ENCODE results near the gene RNF146. TPM values are rescaled to one million over a fixed set of nuclear protein-coding genes. Genes with fewer than 3 reads are reported as not detected.
"Not testable (repeated sequence)": the region's sequence is repeated elsewhere in the genome, so short reads cannot be mapped to it uniquely, and the experiment has no call there.

The RNF146 gene, protein sequence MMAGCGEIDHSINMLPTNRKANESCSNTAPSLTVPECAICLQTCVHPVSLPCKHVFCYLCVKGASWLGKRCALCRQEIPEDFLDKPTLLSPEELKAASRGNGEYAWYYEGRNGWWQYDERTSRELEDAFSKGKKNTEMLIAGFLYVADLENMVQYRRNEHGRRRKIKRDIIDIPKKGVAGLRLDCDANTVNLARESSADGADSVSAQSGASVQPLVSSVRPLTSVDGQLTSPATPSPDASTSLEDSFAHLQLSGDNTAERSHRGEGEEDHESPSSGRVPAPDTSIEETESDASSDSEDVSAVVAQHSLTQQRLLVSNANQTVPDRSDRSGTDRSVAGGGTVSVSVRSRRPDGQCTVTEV
- 13.8 and 16.5 TPM in 2 replicates for total RNA-seq

DNA sequence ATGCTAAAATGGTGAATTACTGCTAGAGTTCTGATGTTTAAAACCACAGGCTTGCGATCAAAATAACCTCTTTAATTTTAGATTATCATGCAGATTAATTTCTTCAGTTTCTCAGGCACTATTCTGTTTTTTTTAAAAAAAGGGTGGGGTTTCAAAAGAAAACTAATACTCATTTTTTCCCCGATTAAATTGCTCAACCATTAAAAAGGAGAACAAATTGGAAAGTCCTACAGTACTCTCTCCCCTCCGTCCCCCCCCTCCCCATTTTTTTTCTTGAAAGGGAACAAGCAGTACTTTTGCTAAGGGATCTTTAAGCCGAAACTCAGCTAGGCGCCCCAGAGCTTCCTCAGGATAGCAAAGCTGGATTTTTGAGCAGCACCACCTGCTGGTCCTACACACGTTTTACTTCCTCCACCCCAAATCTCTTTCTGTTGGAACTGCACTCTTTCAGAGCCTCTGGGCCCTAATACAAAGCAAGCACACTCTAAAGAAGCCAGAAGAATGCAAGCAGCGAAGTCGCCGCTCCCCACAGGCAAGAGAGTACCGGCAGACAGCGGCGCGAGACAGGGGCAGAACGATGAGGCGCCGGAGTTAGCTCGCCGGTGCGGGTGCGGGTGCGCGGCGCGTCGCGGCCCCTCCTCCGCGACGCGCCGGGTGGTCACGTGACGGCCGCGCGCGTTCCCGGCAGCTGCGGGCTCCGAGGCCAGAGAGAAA is at the start of gene RNF146:
Gene RNF146, plus strand, starts transcription at position 687 of the 714 bp plus-strand sequence. CDS start 13,475 bp downstream, outside the sequence.
- peak within 1 kb of the TSS; percentile 84 for H3K4me3 ChIP-seq (ENCODE audit: low read depth, low read length)
- TF ChIP-seq, protein P1, sequence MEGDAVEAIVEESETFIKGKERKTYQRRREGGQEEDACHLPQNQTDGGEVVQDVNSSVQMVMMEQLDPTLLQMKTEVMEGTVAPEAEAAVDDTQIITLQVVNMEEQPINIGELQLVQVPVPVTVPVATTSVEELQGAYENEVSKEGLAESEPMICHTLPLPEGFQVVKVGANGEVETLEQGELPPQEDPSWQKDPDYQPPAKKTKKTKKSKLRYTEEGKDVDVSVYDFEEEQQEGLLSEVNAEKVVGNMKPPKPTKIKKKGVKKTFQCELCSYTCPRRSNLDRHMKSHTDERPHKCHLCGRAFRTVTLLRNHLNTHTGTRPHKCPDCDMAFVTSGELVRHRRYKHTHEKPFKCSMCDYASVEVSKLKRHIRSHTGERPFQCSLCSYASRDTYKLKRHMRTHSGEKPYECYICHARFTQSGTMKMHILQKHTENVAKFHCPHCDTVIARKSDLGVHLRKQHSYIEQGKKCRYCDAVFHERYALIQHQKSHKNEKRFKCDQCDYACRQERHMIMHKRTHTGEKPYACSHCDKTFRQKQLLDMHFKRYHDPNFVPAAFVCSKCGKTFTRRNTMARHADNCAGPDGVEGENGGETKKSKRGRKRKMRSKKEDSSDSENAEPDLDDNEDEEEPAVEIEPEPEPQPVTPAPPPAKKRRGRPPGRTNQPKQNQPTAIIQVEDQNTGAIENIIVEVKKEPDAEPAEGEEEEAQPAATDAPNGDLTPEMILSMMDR (conservative IDR thresholded peaks at IDR 0.05; ENCODE audit: low read depth, low read length), result peak; percentile 82
- peak; percentile 53 for DNase-seq (ENCODE audit: low read depth)

DNA sequence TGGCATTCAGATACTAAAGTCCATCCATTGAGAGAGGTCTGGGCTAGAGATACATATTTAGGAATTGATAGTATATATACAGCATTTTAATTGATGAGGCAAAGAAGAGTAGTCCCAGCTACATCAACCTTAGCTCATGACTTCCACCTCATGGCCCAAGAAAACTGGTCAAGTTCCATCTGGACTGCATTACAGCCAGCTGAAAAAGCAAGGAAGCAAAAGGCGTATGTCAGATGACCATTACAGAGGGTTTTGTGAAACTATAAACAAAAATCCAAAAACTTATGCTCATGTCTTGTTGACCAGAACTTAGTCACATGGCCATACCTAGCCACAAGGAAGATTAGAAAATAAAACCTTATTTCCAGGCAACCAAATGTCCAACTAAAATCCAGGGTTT is 46.8 kb upstream of the RNF146 start:
- TF ChIP-seq, protein P1 (conservative IDR thresholded peaks at IDR 0.05; ENCODE audit: low read depth, low read length), result no peak
- H3K4me3 ChIP-seq (ENCODE audit: low read depth, low read length), result no peak overlapping the region
- no peak for DNase-seq (ENCODE audit: low read depth)

- no peak for DNase-seq (ENCODE audit: low read depth)
- no peak overlapping the region for H3K4me3 ChIP-seq (ENCODE audit: low read depth, low read length)
- TF ChIP-seq, protein P1 (conservative IDR thresholded peaks at IDR 0.05; ENCODE audit: low read depth, low read length), result no peak
These were observed 45.5 kb upstream of the RNF146 start for GRCh38 chr6:127221201-127221600.

DNA sequence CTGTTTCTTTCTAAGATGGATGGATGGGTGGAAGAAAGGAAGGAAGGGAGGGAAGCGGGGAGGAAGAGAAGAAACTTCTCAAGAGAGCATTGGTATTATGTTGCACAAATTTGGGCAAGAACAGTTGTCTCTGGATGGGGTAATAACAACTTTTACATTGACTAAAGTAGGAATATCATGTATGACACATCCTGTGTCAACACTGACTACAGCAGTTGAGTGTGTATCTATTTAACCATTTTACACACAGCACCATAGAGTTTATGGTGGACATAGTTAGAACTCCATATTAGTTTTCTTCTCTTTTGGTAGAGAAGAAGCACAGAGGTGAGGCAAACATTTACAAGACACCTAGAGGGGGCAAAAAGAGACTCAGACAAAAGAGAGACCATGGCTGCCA is 44.2 kb upstream of the RNF146 start:
- DNase-seq (ENCODE audit: low read depth), result no peak
- TF ChIP-seq, protein P1 (conservative IDR thresholded peaks at IDR 0.05; ENCODE audit: low read depth, low read length), result no peak
- H3K4me3 ChIP-seq (ENCODE audit: low read depth, low read length), result no peak overlapping the region

DNA sequence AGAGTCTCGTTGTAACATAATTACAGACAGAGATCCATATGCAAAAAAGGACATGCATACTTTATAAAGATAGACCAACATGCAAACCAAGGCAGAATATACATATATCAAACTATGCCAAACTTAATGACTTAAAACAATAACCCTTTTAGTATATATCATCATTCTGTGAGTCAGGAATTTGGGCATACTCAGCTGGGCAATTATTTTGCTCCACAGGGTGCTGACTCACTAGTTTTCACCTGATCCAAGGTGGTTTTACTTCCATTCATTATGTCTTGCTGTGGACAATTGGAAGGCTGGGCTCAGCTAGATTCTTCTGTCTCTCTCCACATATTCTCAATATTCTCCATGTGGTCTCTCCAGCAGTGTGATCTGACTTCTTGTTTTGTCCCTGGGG is 41.2 kb upstream of the RNF146 start:
- TF ChIP-seq, protein P1 (conservative IDR thresholded peaks at IDR 0.05; ENCODE audit: low read depth, low read length), result no peak
- H3K4me3 ChIP-seq (ENCODE audit: low read depth, low read length), result no peak overlapping the region
- no peak for DNase-seq (ENCODE audit: low read depth)

DNA sequence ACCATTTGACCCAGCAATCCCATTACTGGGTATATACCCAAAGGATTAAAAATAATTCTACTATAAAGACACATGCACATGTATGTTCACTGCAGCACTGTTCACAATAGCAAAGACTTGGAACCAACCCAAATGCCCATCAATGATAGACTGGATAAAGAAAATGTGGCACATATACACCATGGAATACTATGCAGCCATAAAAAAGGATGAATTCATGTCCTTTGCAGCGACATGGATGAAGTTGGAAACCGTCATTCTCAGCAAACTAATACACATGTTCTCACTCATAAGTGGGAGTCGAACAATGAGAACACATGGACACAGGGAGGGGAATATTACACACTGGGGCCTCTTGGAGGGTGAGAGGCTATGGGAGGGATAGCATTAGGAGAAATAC is 32.8 kb upstream of the RNF146 start:
- DNase-seq (ENCODE audit: low read depth); H3K4me3 ChIP-seq (ENCODE audit: low read depth, low read length): not testable (repeated sequence)

DNA sequence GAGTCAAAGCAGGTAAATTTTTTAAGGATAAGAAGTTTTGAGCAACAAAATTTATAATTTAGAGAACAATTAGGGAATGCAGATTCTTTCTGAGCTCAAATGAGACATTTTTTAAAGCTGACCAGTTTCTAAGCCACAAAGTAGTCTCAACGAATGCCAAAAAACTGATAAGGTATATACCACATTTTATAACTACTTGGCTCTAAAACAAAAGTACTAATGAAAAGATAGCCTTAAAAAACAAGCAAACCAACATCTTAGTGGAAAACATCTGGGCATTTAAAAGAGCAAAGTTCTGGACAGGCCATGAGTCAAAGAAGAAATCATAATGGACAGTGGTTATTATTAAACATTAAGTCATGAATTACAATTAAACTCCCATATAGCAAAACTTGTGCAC is 23.2 kb upstream of the RNF146 start:
- no peak overlapping the region for H3K4me3 ChIP-seq (ENCODE audit: low read depth, low read length)
- DNase-seq (ENCODE audit: low read depth), result no peak
- TF ChIP-seq, protein P1 (conservative IDR thresholded peaks at IDR 0.05; ENCODE audit: low read depth, low read length), result no peak
